ENCODE data around the gene TRIM26.
"Not testable (repeated sequence)": the region's sequence is repeated elsewhere in the genome, so short reads cannot be mapped to it uniquely, and the experiment has no call there.

TRIM26 gene

GRCh38 chr6:30154709-30155519 lies 58.3 kb downstream of the TRIM26 start:
- peak; percentile 64 for DNase-seq (ENCODE audit: low spot score)

GRCh38 chr6:30154061-30154460 lies 59.1 kb downstream of the TRIM26 start:
- no peak for DNase-seq (ENCODE audit: low spot score)

- no peak for DNase-seq (ENCODE audit: low spot score)
Observed at GRCh38 chr6:30152910-30153610, 60.1 kb downstream of the TRIM26 start.

GRCh38 chr6:30152016-30152673 lies 61.1 kb downstream of the TRIM26 start:
- DNase-seq (ENCODE audit: low spot score) = no peak

GRCh38 chr6:30151580-30151979 lies 61.6 kb downstream of the TRIM26 start:
- DNase-seq (ENCODE audit: low spot score) = no peak

- DNase-seq (ENCODE audit: low spot score) = no peak
Observed at GRCh38 chr6:30150671-30151395, 62.4 kb downstream of the TRIM26 start.

- no peak for DNase-seq (ENCODE audit: low spot score)
Observed at GRCh38 chr6:30149858-30150550, 63.2 kb downstream of the TRIM26 start.

GRCh38 chr6:30149234-30149633 lies 64.0 kb downstream of the TRIM26 start:
- no peak for DNase-seq (ENCODE audit: low spot score)

- no peak for DNase-seq (ENCODE audit: low spot score)
Observed at GRCh38 chr6:30147096-30147495, 66.1 kb downstream of the TRIM26 start.

- DNase-seq (ENCODE audit: low spot score) = no peak
Observed at GRCh38 chr6:30145818-30146217, 67.4 kb downstream of the TRIM26 start.

- DNase-seq (ENCODE audit: low spot score) = no peak
Observed at GRCh38 chr6:30144811-30145210, 68.4 kb downstream of the TRIM26 start.

- DNase-seq (ENCODE audit: low spot score) = no peak
Observed at GRCh38 chr6:30143780-30144179, 69.4 kb downstream of the TRIM26 start.

GRCh38 chr6:30142665-30143064 lies 70.5 kb downstream of the TRIM26 start:
- no peak for DNase-seq (ENCODE audit: low spot score)

- DNase-seq (ENCODE audit: low spot score) = not testable (repeated sequence)
Observed at GRCh38 chr6:30140240-30140639, 73.0 kb downstream of the TRIM26 start.

GRCh38 chr6:30136570-30137286 lies 76.5 kb downstream of the TRIM26 start:
- DNase-seq (ENCODE audit: low spot score) = no peak

GRCh38 chr6:30135757-30136156 lies 77.4 kb downstream of the TRIM26 start, which contains the start of gene TRIM40:
TRIM40 (plus strand) TSS chr6:30136140; CDS start chr6:30137037, 897 bp downstream.
- DNase-seq (ENCODE audit: low spot score) = no peak

- no peak for DNase-seq (ENCODE audit: low spot score)
Observed at GRCh38 chr6:30135147-30135546, 78.1 kb downstream of the TRIM26 start.
